Thoracic aorta (tissue), 2 donors: ENCODE data around the gene E2F8. TPM values are rescaled to one million over a fixed set of nuclear protein-coding genes. Genes with fewer than 3 reads are reported as not detected.

ENCODE experiments used
- ATAC-seq: fragments of 150-250 bp; one replicate; pipeline ENCODE4 v1.8.0; 2017; ENCODE audit warnings: low read depth; ENCODE audit not compliant: insufficient number of reproducible peaks, low FRiP score
- DNase-seq: peaks from one replicate; pipeline ENCODE4 v3.0.0-alpha.2; 2020; ENCODE audit warnings: low spot score
- H3K27ac ChIP-seq, 2 donors: fragments of 200-600 bp; sonication (generic); 1 replicate in 1 of 2; 2 replicates in 1 of 2; pipeline ENCODE4 v1.5.1; 2016; ENCODE audit warnings: mild to moderate bottlenecking in 2 of 2, moderate library complexity in 2 of 2
- H3K27me3 ChIP-seq: fragments of 200-600 bp; sonication (generic); replicated peaks from 2 replicates; pipeline ENCODE4 v1.6.0; 2016; ENCODE audit warnings: mild to moderate bottlenecking; ENCODE audit not compliant: insufficient read depth
- H3K36me3 ChIP-seq: fragments of 200-600 bp; sonication (generic); one replicate; pipeline ENCODE4 v1.5.1; 2016
- H3K4me1 ChIP-seq, 2 donors: fragments of 200-600 bp; sonication (generic); 1 replicate in 1 of 2; 2 replicates in 1 of 2; pipeline versions ENCODE4 v1.5.1 to v1.6.0; 2016; ENCODE audit warnings: low read depth in 2 of 2, mild to moderate bottlenecking in 1 of 2; ENCODE audit not compliant: control insufficient read depth in 1 of 2
- H3K4me3 ChIP-seq: fragments of 200-600 bp; sonication (generic); 2 replicates; pipeline ENCODE4 v1.5.1; 2016; ENCODE audit warnings: mild to moderate bottlenecking
- H3K9me3 ChIP-seq: fragments of 200-600 bp; sonication (generic); 2 replicates; pipeline ENCODE4 v1.5.1; 2016
- CTCF ChIP-seq: fragments of 200-600 bp; sonication (generic); IDR thresholded peaks from one replicate; pipeline ENCODE4 v1.5.1; 2019; ENCODE audit warnings: antibody characterized with exemption
- total RNA-seq, 2 donors: library from RNA; depleted of rRNA; stranded (reverse); fragments of >200 nt; gene quantifications; one replicate each; pipeline versions ENCODE4 v1.1.0 to v1.2.3, GENCODE V29; 2016

E2F8 gene
- total RNA-seq, 2 donors from 2014 or later, result not detected

- Histone ChIP-seq H3K9me3 (no peaks in the 10 kb centered on the region), H3K27me3 (no peaks in the 10 kb centered on the region), H3K4me1 (no peaks in the 10 kb centered on the region), H3K27ac (no peak overlapping the region), H3K4me3 (no peak overlapping the region), H3K36me3 (no peaks in the 10 kb centered on the region)
- ATAC-seq, result no peak
- no peak for DNase-seq
- no peak for TF ChIP-seq CTCF
Observed at GRCh38 chr11:19185036-19185435, 55.7 kb downstream of the E2F8 start.

- Histone ChIP-seq H3K36me3 (no peaks in the 10 kb centered on the region), H3K27ac (no peak overlapping the region), H3K27me3 (no peaks in the 10 kb centered on the region), H3K4me1 (no peaks in the 10 kb centered on the region), H3K9me3 (no peaks in the 10 kb centered on the region), H3K4me3 (no peak overlapping the region)
- DNase-seq (no peak), ATAC-seq (no peak)
- TF ChIP-seq CTCF, result no peak
Observed at GRCh38 chr11:19183646-19184045, 57.1 kb downstream of the E2F8 start.

- Histone ChIP-seq H3K4me1 (no peaks in the 10 kb centered on the region), H3K27me3 (no peaks in the 10 kb centered on the region), H3K9me3 (no peaks in the 10 kb centered on the region), H3K27ac (no peak overlapping the region), H3K36me3 (no peaks in the 10 kb centered on the region), H3K4me3 (no peak overlapping the region)
- ATAC-seq (no peak), DNase-seq (no peak)
- TF ChIP-seq CTCF, result no peak
Observed at GRCh38 chr11:19181531-19182261, 59.0 kb downstream of the E2F8 start.

- Histone ChIP-seq H3K9me3 (no peaks in the 10 kb centered on the region), H3K4me3 (no peak overlapping the region), H3K27ac (no peak overlapping the region), H3K36me3 (peaks cover 12% of the 10 kb centered on the region), H3K4me1 (no peaks in the 10 kb centered on the region), H3K27me3 (no peaks in the 10 kb centered on the region)
- DNase-seq (no peak), ATAC-seq (no peak)
- no peak for TF ChIP-seq CTCF
Observed at GRCh38 chr11:19176629-19177186, 64.0 kb downstream of the E2F8 start.

Other genes starting within 250 kb of the E2F8 start
- gene MRGPRX2, start 180.2 kb downstream of the E2F8 start, total RNA-seq, result under 1 TPM in 1 of 2 donors, not detected in 1; 0.27 TPM
- 10 to 100 TPM; 11.9 to 12.6 TPM for gene ZDHHC13, start 123.8 kb downstream of the E2F8 start, total RNA-seq
- not detected for gene CSRP3, start 39.0 kb downstream of the E2F8 start, total RNA-seq